ENCODE results near the gene IFNGR2. TPM values are rescaled to one million over a fixed set of nuclear protein-coding genes. Genes with fewer than 3 reads are reported as not detected.

Gene IFNGR2
- total and polyA plus RNA-seq, 2 of the 13 experiments (the other 11 are each of a cell fraction or from before 2014, with no cell fraction given) = 61.3 to 117 TPM

GRCh38 chr21:33479679-33480480 lies 76.7 kb downstream of the IFNGR2 start, which contains the start of gene TMEM50B (continued):
- TF ChIP-seq ZNF558 (CRISPR knock-in tag; IDR thresholded peaks at IDR 0.05; ENCODE audit: borderline replicate concordance) (peak; percentile 86; the same call in 1 of the 2 replicates), DNMT1 (CRISPR knock-in tag; IDR thresholded peaks at IDR 0.05) (no peak), SP5 (CRISPR knock-in tag; IDR thresholded peaks at IDR 0.05; ENCODE audit: borderline replicate concordance, low read depth) (no peak), SRSF9 (IDR thresholded peaks at IDR 0.05; ENCODE audit: borderline replicate concordance, insufficient read depth, low read depth, low read length, poor library complexity, severe bottlenecking) (no peak), ZNF432 (CRISPR knock-in tag; IDR thresholded peaks at IDR 0.05; ENCODE audit: borderline replicate concordance) (no peak), MEIS1 (CRISPR knock-in tag; IDR thresholded peaks at IDR 0.05; ENCODE audit: borderline replicate concordance) (no peak), KMT2A (CRISPR knock-in tag; IDR thresholded peaks at IDR 0.05) (peak; percentile 83; the same call in 1 of the 2 replicates), ZNF34 (CRISPR knock-in tag; IDR thresholded peaks at IDR 0.05; ENCODE audit: borderline replicate concordance) (no peak), MLX (CRISPR knock-in tag; IDR thresholded peaks at IDR 0.05) (no peak), ZNF234 (CRISPR knock-in tag; conservative IDR thresholded peaks at IDR 0.05) (peak; percentile 91; the same call in 1 of the 2 replicates), ZNF761 (CRISPR knock-in tag; conservative IDR thresholded peaks at IDR 0.05) (no peak), PRDM10 (CRISPR knock-in tag; IDR thresholded peaks at IDR 0.05; ENCODE audit: low read depth) (no peak), RERE (CRISPR knock-in tag; IDR thresholded peaks at IDR 0.05; ENCODE audit: low read depth) (no peak), ZNF574 (CRISPR knock-in tag; IDR thresholded peaks at IDR 0.05) (peak; percentile 97), ZNF850 (CRISPR knock-in tag; conservative IDR thresholded peaks at IDR 0.05) (no peak)

All from HepG2 (cell line).